Measurements from ENCODE around the gene LMNTD1.

DNA sequence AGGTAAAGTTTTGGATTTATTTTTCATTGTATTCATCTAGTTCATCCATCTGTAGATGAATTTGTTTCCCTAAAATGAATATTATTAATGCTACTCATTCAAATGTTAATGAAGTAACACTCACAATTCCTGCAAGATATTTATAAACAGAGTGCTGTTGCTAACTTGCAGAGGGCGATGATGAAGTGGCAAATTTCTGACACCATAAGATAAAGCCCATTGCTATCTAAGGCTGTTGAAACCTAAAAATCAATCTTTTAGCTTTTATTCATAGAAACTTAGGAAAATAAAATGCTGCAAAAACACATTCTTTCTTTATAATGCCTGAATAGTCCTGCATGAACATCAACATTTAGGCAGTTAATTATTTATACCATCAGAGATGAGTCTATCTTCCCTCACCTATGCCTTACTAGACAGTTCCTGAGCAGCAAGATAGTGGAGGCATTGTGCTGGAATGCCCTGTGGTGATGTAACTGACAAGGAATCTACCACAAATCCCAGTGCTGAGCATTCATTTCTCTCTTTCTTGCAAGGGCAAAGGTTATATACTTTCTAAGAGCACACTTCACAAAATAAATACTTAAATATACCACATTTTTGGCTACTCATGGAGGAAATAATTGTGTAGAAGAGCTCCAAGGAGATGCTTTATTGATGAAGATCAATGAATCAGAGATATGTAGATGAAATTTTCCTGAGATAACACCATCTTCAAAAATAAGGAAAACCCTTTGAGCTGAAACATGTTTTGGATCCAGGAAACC, 57.6 kb downstream of the LMNTD1 start:
- TF ChIP-seq, protein P1, sequence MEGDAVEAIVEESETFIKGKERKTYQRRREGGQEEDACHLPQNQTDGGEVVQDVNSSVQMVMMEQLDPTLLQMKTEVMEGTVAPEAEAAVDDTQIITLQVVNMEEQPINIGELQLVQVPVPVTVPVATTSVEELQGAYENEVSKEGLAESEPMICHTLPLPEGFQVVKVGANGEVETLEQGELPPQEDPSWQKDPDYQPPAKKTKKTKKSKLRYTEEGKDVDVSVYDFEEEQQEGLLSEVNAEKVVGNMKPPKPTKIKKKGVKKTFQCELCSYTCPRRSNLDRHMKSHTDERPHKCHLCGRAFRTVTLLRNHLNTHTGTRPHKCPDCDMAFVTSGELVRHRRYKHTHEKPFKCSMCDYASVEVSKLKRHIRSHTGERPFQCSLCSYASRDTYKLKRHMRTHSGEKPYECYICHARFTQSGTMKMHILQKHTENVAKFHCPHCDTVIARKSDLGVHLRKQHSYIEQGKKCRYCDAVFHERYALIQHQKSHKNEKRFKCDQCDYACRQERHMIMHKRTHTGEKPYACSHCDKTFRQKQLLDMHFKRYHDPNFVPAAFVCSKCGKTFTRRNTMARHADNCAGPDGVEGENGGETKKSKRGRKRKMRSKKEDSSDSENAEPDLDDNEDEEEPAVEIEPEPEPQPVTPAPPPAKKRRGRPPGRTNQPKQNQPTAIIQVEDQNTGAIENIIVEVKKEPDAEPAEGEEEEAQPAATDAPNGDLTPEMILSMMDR (IDR thresholded peaks at IDR 0.05) = no peak
- no peak for TF ChIP-seq POLR2A (IDR thresholded peaks at IDR 0.05)
